CD4-positive, alpha-beta T cell treated with Interleukin-21 for 1 hour (primary cell): Measurements from ENCODE around the gene SAYSD1.

Experiments
- DNase-seq: peaks from one replicate; pipeline ENCODE4 v3.0.0-alpha.2; 2020

Gene SAYSD1

DNA sequence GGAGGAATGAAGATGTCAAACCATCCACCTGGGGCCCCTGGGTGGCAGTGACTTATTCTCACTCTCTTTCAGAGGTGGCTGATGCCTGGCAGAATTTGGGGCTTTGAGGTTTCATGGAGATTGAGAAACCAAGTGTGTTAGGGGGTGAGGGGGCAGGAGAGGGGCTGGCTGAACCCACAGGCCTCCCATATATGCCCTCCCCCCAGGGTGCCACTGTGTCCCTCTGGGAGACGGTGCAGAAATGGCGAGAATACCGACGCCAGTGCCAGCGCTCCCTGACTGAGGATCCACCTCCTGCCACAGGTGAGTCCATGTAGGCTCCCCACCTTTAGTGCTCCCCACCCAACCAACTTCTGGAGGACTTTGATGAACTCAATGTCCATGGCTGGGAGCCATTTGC is 58.8 kb downstream of the SAYSD1 start:
- no peak for DNase-seq

DNA sequence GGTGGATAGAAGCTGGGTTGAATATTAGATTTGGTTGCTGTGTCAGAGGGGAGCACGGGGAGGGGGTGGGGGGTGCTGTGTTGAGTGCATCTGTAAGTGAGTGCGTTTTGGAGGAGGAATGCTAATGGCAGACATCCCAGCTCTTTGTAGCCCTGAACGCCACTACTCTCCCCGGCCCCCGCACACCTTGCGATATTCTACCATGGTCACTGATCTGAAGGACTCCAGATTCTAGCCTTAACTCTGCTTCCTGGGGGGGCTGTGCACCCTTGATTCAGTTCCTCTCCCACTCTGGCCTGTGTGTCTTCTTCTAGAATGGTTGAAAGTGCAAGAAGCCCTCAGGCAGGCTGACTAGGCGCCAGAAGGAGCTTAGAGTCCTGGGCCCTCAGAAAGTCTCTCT is 59.3 kb downstream of the SAYSD1 start:
- DNase-seq = no peak

DNA sequence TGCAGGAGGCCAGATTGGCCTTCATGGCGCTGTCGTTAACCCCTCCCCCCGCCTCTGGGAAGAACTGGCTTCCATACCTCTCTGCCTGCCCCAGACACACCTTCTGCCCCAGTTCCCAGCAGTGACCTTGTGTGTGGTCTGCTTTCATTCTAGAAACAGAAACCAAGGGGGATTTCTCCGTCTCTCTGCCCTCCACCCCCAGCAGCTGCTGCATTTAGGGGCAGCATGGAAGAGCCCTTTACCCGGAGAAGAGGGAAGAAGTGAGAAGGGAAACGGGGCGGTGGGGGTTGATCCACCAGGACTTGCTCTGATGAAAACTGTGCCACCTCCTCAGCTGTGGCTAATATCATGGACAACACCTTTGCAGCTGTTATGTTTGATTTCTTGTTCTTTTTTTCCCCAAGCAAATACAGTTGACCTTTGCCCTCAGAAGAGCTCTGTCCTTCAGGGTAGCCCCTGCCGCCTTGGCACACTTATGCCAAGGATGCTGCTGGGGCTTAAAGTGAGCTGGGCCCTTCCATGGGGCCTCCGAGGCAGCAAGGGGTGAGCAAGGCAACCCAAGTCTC is 60.3 kb downstream of the SAYSD1 start:
- DNase-seq = no peak
